ENCODE measurements around the gene CLDN5.
A peak's percentile ranks its signal among the peaks of the same experiment; 100 is the strongest.

The CLDN5 gene

DNA sequence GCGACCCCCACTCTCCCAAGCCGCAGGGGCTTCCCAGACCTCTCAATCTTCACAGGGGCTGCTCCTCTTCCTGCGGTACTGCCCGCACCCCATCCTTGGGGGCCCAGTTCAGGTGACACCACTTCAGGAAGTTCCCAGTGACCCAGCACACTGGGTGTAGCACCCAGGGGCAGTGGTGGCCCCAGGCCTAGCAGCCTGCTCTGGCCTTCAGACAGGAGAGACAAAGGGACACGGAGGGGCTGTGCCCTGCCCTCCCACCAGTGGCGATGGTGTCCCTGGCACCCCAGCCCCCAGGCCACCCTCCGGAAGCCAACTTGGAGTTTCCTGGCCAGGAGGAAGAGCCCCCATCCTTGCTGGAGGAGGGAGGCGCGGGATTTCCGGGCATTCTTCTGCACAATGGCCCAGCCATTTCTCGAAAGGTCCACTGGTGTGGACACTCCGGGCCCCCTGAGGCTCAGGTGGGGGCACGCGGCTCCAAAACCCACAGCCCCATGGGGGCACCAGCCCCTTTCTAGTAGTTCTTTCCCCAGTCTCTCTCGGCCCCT lies 978 bp upstream of the CLDN5 start:
- Histone ChIP-seq H3K27ac (ENCODE audit: poor library complexity, severe bottlenecking) (no peak overlapping the region), H3K36me3 (ENCODE audit: low read depth) (no peaks in the 10 kb centered on the region), H3K9me3 (ENCODE audit: severe bottlenecking) (no peaks in the 10 kb centered on the region), H3K27me3 (ENCODE audit: insufficient read depth, poor library complexity, severe bottlenecking) (peaks cover 15% of the 10 kb centered on the region), H3K4me3 (ENCODE audit: severe bottlenecking) (no peak overlapping the region), H3K4me1 (ENCODE audit: insufficient read depth, poor library complexity, severe bottlenecking) (no peaks in the 10 kb centered on the region)
- ATAC-seq (ENCODE audit: low read depth) (no peak), DNase-seq (ENCODE audit: low spot score) (no peak)
- TF ChIP-seq, protein P1, sequence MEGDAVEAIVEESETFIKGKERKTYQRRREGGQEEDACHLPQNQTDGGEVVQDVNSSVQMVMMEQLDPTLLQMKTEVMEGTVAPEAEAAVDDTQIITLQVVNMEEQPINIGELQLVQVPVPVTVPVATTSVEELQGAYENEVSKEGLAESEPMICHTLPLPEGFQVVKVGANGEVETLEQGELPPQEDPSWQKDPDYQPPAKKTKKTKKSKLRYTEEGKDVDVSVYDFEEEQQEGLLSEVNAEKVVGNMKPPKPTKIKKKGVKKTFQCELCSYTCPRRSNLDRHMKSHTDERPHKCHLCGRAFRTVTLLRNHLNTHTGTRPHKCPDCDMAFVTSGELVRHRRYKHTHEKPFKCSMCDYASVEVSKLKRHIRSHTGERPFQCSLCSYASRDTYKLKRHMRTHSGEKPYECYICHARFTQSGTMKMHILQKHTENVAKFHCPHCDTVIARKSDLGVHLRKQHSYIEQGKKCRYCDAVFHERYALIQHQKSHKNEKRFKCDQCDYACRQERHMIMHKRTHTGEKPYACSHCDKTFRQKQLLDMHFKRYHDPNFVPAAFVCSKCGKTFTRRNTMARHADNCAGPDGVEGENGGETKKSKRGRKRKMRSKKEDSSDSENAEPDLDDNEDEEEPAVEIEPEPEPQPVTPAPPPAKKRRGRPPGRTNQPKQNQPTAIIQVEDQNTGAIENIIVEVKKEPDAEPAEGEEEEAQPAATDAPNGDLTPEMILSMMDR (IDR thresholded peaks at IDR 0.05; ENCODE audit: poor library complexity, severe bottlenecking): no peak

DNA sequence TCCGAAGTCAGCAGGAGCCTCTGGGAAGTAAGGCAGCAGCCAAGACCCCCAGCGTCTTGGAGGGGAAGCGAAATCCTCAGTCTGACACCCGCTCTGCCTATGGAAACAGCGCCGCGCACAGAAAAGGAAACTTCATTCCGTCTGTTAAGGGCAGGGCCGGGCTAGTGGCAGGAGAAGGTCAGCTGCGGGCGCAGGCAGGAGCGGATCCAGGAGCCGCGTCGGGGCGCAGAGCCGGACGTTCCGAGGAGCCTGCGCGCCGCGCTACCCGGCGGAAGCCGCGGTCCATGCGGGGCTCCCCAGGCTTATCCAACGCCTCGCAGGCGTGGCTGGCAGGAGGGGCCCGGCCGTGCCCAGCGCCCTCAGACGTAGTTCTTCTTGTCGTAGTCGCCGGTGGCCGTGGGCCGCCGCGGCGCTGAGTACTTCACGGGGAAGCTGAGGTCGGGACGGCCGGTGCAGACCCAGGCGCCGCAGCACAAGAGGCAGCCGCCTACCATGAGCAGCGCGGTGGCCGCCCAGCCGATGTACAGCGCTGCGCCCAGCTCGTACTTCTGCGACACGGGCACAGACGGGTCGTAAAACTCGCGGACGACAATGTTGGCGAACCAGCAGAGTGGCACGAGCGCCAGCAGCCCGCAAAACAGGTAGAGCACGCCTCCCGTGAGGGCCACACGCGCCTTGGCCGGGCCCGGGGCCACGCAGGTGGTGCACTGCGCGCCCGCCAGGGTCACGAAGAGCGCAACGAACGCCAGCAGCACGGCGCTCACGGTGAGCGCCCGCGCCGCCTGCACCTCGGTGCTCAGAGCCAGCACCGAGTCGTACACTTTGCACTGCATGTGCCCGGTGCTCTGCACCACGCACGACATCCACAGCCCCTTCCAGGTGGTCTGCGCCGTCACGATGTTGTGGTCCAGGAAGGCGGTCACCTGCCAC lies 705 bp downstream of the CLDN5 start:
- Histone ChIP-seq H3K4me3 (ENCODE audit: severe bottlenecking) (peak overlapping the region; percentile 24), H3K27ac (ENCODE audit: poor library complexity, severe bottlenecking) (no peak overlapping the region), H3K27me3 (ENCODE audit: insufficient read depth, poor library complexity, severe bottlenecking) (peaks cover 15% of the 10 kb centered on the region), H3K9me3 (ENCODE audit: severe bottlenecking) (no peaks in the 10 kb centered on the region), H3K4me1 (ENCODE audit: insufficient read depth, poor library complexity, severe bottlenecking) (no peaks in the 10 kb centered on the region), H3K36me3 (ENCODE audit: low read depth) (peaks cover 7% of the 10 kb centered on the region; the same call in 1 of the 2 replicates)
- DNase-seq (ENCODE audit: low spot score) (no peak), ATAC-seq (ENCODE audit: low read depth) (peak; percentile 40)
- TF ChIP-seq, protein P1 (IDR thresholded peaks at IDR 0.05; ENCODE audit: poor library complexity, severe bottlenecking): no peak

DNA sequence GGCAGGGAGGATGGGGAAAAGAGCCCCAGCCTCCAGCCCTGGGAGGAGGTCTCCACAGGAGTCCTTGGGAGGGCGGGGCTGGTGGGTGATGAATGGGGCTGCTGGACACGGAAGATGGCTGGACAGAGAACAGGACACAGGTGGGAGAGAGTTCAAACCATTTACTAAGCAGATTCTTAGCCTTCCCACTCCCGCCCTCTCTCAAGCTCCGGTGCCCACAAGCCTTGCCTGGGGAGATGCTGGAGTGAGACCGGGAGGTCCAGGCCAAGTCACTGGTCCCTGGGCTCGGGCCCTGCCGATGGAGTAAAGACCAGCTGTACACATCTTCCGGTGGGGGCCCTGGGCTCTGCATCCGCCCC lies 1.4 kb downstream of the CLDN5 start:
- peaks cover 10% of the 10 kb centered on the region for H3K36me3 ChIP-seq (ENCODE audit: low read depth)

DNA sequence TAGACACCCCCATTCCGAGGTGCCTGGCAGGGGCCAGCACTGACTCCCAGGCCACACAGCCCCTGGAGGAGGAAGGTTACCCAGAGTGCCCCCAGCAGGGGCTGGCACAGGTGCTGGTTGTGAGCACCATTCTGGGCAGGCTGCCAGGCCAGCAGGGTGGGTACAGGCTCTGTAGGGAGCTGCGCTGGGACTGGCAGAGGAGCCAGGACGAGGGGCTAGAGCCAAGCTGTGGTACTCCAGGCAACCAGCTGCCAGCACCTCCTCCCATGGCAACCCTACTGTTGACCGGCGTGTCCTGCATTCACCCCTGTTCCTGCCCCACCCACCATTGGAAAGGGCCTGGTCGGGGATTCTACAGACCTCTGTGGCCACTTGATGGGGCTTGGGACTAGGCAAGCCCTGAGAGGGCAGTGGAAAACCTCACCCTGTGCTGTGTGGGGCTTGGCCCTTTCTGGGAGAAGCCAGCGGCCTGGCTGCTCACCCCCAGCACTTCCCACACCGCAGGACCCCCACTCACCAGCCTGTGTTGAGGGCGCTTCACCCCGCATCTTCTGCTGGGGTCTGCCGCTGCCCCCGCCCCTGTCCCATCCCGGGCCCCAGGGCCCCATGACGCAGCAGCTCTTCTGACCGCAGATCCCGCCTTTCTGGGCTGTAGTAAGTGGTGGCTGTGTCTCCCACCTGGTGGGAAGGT lies 1.9 kb downstream of the CLDN5 start:
- Histone ChIP-seq H3K4me3 (ENCODE audit: severe bottlenecking) (no peak overlapping the region), H3K36me3 (ENCODE audit: low read depth) (peaks cover 10% of the 10 kb centered on the region), H3K4me1 (ENCODE audit: insufficient read depth, poor library complexity, severe bottlenecking) (no peaks in the 10 kb centered on the region), H3K9me3 (ENCODE audit: severe bottlenecking) (no peaks in the 10 kb centered on the region), H3K27ac (ENCODE audit: poor library complexity, severe bottlenecking) (no peak overlapping the region), H3K27me3 (ENCODE audit: insufficient read depth, poor library complexity, severe bottlenecking) (peaks cover 15% of the 10 kb centered on the region)
- TF ChIP-seq, protein P1 (IDR thresholded peaks at IDR 0.05; ENCODE audit: poor library complexity, severe bottlenecking): no peak
- DNase-seq (ENCODE audit: low spot score) (peak; percentile 64), ATAC-seq (ENCODE audit: low read depth) (0 out of 3 replicates have a peak, but pooled peaks have one; percentile 2)

More for the DNA sequence above, 1.4 kb downstream of the CLDN5 start:
- Histone ChIP-seq H3K4me1 (ENCODE audit: insufficient read depth, poor library complexity, severe bottlenecking) (no peaks in the 10 kb centered on the region), H3K4me3 (ENCODE audit: severe bottlenecking) (no peak overlapping the region), H3K27me3 (ENCODE audit: insufficient read depth, poor library complexity, severe bottlenecking) (peaks cover 15% of the 10 kb centered on the region), H3K27ac (ENCODE audit: poor library complexity, severe bottlenecking) (no peak overlapping the region), H3K9me3 (ENCODE audit: severe bottlenecking) (no peaks in the 10 kb centered on the region)
- ATAC-seq (ENCODE audit: low read depth) (no peak), DNase-seq (ENCODE audit: low spot score) (no peak)
- TF ChIP-seq, protein P1 (IDR thresholded peaks at IDR 0.05; ENCODE audit: poor library complexity, severe bottlenecking): no peak
